Tongue (tissue), 2 donors: ENCODE data around the gene ESAM. TPM values are rescaled to one million over a fixed set of nuclear protein-coding genes. Genes with fewer than 3 reads are reported as not detected.

Source experiments
- DNase-seq: peaks from one replicate; pipeline ENCODE4 v3.0.0-alpha.2; 2015
- total RNA-seq: library from RNA; depleted of rRNA; stranded (reverse); fragments of >200 nt; gene quantifications from one replicate; pipeline ENCODE4 v1.2.3, GENCODE V29; 2014

Gene ESAM
- total RNA-seq, 1 donor from 2014 or later = 24.0 TPM

DNA sequence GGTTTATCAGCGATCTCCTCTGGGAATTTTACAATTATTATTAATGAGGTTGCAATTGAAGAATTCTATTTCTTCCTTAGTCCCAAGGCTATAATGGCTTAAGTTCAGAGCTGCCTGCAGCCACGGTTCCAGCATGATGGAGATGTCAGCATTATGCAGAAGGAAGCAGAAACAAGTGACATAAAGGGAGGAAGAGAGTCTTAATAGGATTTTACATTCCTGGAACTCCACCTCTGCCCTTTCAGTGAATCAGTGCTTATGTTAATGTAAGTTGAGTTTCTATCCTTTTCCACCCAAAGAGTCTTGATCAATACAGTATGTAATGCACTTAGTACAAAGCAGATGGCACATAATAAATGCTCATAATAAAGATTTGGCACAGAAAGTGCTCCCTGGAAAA lies 34.0 kb downstream of the ESAM start:
- no peak for DNase-seq

GRCh38 chr11:124727474-124727873 lies 34.6 kb downstream of the ESAM start:
- no peak for DNase-seq

DNA sequence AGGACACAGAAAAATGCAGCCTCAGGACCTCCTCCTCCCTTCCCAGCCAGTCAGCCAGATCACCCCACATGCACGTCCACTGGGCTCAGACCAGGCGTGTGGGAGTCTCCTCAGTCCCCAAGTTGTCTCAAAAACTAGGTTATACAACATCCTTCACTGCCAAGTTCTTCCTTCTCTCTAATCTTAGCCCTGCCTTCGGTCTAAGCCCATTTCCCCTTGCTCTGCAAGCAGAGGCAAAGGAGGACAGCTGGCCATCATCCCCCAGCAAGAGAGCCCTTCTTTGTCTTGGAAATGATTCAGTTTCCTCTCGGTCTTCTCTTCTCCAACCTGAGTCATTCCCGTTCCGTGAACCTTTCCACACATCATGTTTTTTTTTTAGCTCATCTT lies 36.4 kb downstream of the ESAM start:
- no peak for DNase-seq

DNA sequence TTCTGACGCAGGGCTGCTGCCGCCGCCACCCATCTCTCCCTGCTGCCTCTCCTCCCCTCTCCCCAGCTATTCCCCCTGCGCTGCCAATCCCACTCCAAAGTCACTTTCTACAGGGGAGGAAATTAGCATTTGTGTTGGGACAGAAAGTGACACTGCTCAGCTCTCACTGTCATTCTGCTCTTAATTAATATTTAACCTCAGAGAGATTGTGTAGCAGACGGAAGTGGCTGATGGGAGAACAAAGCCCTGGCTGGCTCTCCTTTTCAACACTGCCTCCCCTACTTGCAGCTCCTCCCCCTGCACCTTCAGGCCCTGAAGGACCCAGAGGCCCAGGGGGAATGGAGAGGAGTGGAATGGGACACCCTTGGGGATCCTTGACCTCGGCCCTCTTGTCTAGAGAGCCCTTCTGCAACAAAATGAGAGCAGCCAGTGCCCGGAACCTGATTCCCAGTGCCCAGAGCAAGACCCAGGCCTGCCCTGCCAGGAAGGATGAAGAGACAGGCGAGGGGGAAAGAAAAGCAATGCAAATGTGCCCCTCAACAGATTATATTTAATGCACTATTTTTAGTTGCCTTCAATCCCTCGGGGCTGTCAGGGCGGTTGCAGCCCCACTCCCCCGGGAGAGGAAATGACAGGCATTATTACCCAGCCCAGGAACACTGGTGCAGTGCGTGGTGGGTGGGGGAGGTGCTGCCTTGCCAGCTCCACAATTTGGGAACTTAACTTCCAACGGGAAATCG lies 36.9 kb downstream of the ESAM start:
- no peak for DNase-seq

DNA sequence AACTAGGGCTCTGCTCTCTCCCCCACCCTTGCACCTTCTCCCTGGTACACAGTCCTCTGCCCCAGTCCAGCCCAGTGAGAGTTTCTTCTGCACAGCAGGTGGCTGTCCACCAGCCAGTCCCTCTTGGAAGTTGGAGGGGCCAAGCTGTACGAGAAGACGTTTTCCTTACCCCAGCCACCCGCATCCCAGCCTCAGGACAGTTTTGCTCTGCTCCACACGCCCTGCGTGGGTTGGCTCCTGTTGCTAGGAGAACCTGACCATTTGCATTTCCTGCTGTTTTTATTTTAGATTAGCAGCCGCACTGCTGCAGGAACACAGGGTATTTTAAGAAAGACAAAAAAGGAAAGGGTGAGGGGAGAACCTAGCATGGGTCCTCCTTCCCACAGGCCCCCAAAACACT lies 39.9 kb downstream of the ESAM start:
- no peak for DNase-seq

DNA sequence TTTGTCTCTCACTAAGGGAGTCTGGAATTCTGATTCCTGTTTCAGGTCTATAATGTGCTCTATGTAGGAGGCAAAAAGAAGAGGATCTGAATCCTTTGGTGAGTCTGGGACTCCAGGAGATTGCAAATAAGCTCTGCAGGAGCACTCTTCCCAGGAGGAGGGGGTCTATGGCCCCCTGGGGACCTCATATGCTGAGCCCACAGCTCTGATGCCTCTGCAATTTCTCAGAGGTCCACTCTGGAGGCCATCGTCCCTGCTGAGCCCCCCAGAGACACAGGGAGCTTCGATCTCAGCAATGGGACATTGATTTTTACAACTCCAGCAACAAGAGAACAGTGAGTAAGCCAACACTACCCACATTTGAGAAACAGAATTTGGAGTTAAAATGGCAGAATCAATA lies 42.6 kb downstream of the ESAM start:
- no peak for DNase-seq

DNA sequence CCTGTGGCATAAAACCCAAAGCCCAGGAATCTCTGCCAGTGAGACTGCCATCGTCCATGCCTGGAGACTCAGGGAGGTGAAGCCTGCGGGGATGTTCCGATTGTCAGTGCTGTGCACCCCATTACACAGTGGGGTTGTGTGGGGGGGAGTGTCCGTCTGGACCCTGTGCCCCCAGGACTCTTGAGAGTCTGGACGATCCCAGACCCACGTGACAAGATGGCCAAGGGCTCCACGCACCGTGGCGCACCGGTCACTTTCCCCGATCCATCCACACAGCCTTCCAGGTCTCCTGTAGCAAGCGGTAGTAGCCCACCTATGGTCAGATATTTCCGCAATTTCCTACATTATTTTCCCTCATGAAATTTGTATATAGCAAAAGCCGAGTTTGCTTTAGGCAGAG lies 43.3 kb downstream of the ESAM start:
- no peak for DNase-seq

DNA sequence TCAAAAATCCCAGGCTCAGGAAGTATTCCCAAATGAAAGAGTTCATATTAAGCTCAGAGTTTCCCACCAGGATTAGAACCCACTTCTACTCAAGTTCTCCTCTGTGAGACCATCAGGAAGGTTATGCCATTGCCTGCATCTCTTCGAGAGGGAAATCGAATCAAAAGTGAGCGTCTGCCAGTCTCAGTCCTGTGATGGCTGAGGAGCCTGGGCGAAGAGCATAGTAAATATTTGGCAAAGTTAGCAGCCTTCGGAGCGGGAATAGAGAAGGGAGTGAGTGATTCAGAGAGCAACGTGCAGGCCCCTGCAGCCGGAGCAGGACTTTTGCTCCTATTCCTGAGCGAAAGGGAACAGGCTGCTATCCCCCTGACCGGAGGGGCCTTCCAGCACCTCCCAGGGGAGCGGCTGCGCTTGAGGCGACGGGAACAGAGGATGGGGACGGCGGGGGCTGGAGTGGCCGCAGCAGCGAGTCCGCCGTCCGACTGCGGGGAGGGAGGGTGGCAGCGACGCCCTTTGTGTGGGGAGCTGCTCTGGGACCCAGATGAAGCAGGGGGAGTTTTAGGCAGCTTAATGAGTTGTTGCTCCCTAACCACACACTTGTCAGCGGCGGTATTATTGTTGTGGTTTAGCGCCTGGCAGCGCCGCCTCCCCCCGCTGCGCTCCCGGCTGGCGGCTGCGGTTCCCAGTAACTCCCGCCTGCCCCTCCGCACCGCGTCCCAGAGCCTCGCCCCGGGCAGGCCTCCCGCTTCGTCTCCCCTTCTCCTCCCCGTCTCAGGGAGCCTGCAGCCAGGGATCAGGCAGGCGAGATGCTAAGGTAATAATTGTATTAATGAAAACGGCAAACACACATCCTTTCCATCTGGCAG lies 44.1 kb downstream of the ESAM start:
- no peak for DNase-seq

GRCh38 chr11:124717421-124717785 lies 44.7 kb downstream of the ESAM start:
- DNase-seq = no peak

GRCh38 chr11:124716591-124716990 lies 45.5 kb downstream of the ESAM start:
- no peak for DNase-seq

- no peak for DNase-seq
Observed at GRCh38 chr11:124712392-124712791, 49.7 kb downstream of the ESAM start.

GRCh38 chr11:124707829-124708228 lies 54.3 kb downstream of the ESAM start:
- no peak for DNase-seq

Other genes with a start within 250 kb of the ESAM start
- gene OR8B12, start 218.6 kb downstream of the ESAM start, total RNA-seq = not detected
- gene OR8A1, start 192.3 kb downstream of the ESAM start, total RNA-seq = not detected
- not detected for gene PANX3, start 150.9 kb downstream of the ESAM start, total RNA-seq
- gene TBRG1, start 139.4 kb downstream of the ESAM start, total RNA-seq = 24.0 TPM
- gene SIAE, start 88.6 kb downstream of the ESAM start, total RNA-seq = 7.2 TPM
- gene SPA17, start 88.4 kb downstream of the ESAM start, total RNA-seq = 4.5 TPM
- 2.9 TPM for gene NRGN, start 22.3 kb downstream of the ESAM start, total RNA-seq
- gene VSIG2, start 10.0 kb downstream of the ESAM start, total RNA-seq = not detected
- gene MSANTD2, start 38.1 kb upstream of the ESAM start, total RNA-seq = 21.7 TPM
- gene ROBO3, start 103.1 kb upstream of the ESAM start, total RNA-seq = 10.8 TPM
- gene ROBO4, start 135.6 kb upstream of the ESAM start, total RNA-seq = 23.3 TPM
- gene HEPN1, start 157.0 kb upstream of the ESAM start, total RNA-seq = not detected
- gene HEPACAM, start 173.8 kb upstream of the ESAM start, total RNA-seq = 0.21 TPM
- 7.4 TPM for gene CCDC15, start 191.9 kb upstream of the ESAM start, total RNA-seq